ENCODE measurements around the gene GPBAR1.

Gene GPBAR1

DNA sequence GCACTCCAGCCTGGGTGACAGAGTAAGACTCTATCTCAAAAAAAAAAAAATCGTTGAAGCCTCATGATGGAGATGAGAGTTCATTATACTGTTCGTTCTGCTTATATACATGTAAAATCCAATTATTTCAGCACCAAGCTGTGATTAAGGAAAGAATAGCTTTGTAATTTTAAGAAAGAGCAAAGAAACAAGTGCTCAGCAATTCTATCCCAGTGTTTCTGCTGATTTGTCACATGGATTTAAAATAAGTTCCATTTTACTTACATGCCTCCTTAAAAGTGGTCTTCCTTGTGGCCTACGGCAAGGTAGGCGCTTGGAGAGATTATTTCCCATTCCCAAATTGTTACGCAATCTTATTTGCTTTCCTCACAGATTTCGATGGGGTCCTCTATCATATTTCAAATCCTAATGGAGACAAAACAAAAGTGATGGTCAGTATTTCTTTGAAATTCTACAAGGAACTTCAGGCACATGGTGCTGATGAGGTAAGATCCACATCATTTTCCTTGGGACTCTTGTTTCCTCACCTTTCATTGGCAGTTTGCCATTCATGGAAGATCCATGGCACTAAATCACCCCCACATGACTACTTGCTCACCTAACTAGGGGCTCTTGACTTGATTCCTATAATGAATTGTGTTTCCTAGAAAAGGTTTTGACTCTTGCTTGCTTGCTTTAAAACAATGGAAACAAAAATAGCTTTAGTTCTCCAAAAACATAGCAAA is 32.3 kb upstream of the GPBAR1 start:
- Mint-ChIP-seq H3K27me3 (ENCODE audit: low read depth, poor library complexity) (no peaks in the 10 kb centered on the region), H3K27ac (no peak overlapping the region), H3K36me3 (ENCODE audit: low read depth) (peaks cover 71% of the 10 kb centered on the region), H3K4me3 (no peak overlapping the region), H3K4me1 (peaks cover 10% of the 10 kb centered on the region), H3K9me3 (no peaks in the 10 kb centered on the region)
- DNase-seq = no peak
- TF ChIP-seq, protein P1, sequence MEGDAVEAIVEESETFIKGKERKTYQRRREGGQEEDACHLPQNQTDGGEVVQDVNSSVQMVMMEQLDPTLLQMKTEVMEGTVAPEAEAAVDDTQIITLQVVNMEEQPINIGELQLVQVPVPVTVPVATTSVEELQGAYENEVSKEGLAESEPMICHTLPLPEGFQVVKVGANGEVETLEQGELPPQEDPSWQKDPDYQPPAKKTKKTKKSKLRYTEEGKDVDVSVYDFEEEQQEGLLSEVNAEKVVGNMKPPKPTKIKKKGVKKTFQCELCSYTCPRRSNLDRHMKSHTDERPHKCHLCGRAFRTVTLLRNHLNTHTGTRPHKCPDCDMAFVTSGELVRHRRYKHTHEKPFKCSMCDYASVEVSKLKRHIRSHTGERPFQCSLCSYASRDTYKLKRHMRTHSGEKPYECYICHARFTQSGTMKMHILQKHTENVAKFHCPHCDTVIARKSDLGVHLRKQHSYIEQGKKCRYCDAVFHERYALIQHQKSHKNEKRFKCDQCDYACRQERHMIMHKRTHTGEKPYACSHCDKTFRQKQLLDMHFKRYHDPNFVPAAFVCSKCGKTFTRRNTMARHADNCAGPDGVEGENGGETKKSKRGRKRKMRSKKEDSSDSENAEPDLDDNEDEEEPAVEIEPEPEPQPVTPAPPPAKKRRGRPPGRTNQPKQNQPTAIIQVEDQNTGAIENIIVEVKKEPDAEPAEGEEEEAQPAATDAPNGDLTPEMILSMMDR (IDR thresholded peaks at IDR 0.05) = no peak

DNA sequence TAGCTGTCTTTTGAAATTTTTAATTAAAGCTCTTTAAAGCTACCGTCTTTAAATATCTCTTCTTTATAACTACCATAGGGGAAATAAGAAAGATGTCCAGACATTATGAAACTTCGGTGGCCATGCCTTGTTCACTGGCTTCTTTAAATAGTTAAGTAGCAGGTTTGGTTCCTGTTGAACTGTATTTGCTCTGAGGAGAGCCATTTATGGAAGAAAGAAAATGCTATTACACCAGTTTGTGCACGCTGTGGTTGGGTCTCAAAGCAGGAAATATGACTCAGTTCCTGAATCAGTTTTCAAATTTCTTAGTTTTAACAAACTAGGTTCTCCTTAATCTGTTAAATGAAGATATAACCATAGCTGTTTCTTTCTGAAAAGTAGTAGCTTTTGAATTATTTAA is 31.6 kb upstream of the GPBAR1 start:
- TF ChIP-seq, protein P1 (IDR thresholded peaks at IDR 0.05) = no peak
- H3K9me3 Mint-ChIP-seq = no peaks in the 10 kb centered on the region
- H3K4me1 Mint-ChIP-seq = peaks cover 2% of the 10 kb centered on the region
- no peak for DNase-seq
- no peaks in the 10 kb centered on the region for H3K27me3 Mint-ChIP-seq (ENCODE audit: low read depth, poor library complexity)
- H3K36me3 Mint-ChIP-seq (ENCODE audit: low read depth) = peaks cover 78% of the 10 kb centered on the region
- H3K4me3 Mint-ChIP-seq = no peak overlapping the region
- H3K27ac Mint-ChIP-seq = no peak overlapping the region

DNA sequence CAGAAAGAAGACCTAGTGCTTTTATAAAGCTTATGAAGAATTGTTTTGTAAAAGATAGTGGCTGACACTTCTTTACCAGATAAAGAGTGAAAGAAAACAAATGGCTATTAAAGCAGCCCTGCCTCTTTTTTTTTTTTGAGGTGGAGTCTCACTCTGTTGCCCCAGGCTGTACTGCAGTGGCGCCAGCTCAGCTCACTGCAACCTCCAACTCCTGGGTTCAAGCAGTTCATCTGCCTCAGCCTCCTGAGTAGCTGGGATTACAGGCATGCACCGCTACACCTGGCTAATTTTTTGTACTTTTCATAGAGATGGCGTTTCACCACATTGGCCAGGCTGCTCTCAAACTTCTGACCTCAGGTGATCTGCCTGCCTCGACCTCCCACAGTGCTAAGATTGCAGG is 31.0 kb upstream of the GPBAR1 start:
- no peaks in the 10 kb centered on the region for H3K27me3 Mint-ChIP-seq (ENCODE audit: low read depth, poor library complexity)
- TF ChIP-seq, protein P1 (IDR thresholded peaks at IDR 0.05) = no peak
- no peaks in the 10 kb centered on the region for H3K9me3 Mint-ChIP-seq
- H3K4me1 Mint-ChIP-seq = no peaks in the 10 kb centered on the region
- DNase-seq = no peak
- H3K4me3 Mint-ChIP-seq = no peak overlapping the region
- peaks cover 75% of the 10 kb centered on the region for H3K36me3 Mint-ChIP-seq (ENCODE audit: low read depth)
- H3K27ac Mint-ChIP-seq = no peak overlapping the region

DNA sequence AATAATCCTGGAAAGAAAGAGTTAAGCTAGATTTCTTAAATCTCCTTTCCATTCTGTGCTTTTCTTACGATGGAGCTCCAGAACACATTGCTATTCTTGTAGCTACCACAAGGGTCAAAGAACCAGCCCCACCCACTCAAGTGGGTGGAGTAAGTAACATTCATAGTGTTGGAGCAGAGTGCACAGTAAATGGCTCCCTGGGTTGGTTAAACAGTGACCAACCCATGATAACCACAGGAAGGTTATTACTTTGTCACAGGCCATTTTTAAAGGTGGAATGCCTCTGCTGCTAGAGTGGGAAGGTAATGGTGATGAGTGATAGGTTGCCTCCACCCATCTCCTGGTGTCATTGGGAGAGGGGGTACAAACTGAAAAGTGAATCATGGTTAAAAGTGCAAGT is 29.9 kb upstream of the GPBAR1 start:
- Mint-ChIP-seq H3K4me1 (no peaks in the 10 kb centered on the region), H3K36me3 (ENCODE audit: low read depth) (peaks cover 69% of the 10 kb centered on the region), H3K4me3 (no peak overlapping the region), H3K27me3 (ENCODE audit: low read depth, poor library complexity) (no peaks in the 10 kb centered on the region), H3K9me3 (no peaks in the 10 kb centered on the region), H3K27ac (no peak overlapping the region)
- TF ChIP-seq, protein P1 (IDR thresholded peaks at IDR 0.05) = no peak
- DNase-seq = no peak

DNA sequence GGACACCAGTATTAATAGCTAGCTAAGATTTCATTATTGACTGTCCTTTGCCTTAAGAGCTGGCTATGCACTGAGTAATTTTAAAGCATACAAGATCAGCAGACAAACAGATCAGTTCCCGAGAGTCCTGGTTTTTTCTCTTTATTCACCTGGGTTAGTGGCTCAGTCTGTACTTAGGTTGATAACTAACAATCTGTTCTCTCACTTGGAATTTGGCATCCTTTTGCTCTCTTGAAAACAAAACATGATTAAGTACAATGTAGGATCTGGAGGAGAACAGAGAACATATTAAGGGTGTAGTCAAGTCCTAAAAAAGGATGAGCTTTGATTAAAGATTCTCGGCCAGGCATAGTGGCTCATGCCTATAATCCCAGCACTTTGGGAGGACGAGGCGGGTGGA is 27.3 kb upstream of the GPBAR1 start:
- Mint-ChIP-seq H3K9me3 (no peaks in the 10 kb centered on the region), H3K36me3 (ENCODE audit: low read depth) (peaks cover 67% of the 10 kb centered on the region), H3K4me1 (no peaks in the 10 kb centered on the region), H3K27me3 (ENCODE audit: low read depth, poor library complexity) (no peaks in the 10 kb centered on the region), H3K27ac (no peak overlapping the region), H3K4me3 (no peak overlapping the region)
- no peak for DNase-seq
- TF ChIP-seq, protein P1 (IDR thresholded peaks at IDR 0.05) = no peak

DNA sequence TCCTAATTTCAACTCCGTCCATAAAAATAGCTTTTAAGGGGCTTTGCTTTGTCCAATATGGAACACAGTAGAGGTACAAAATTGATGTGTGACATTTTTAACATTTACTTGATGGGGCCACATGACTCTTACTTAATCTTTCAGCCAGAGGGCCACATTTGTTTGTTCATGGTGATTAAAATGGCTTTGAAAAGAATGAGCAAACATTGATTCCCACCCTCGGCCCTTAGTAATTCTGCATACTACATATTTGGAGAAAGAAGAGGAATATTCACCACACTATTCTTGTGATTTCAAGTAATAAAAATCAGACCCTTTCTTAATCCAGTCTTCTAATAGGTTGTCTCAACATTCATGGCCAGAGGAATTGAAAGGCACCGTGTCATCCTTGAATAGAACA is 26.3 kb upstream of the GPBAR1 start:
- no peak for DNase-seq
- TF ChIP-seq, protein P1 (IDR thresholded peaks at IDR 0.05) = no peak
- no peak overlapping the region for H3K4me3 Mint-ChIP-seq
- no peak overlapping the region for H3K27ac Mint-ChIP-seq
- peaks cover 68% of the 10 kb centered on the region for H3K36me3 Mint-ChIP-seq (ENCODE audit: low read depth)
- no peaks in the 10 kb centered on the region for H3K9me3 Mint-ChIP-seq
- H3K4me1 Mint-ChIP-seq = no peaks in the 10 kb centered on the region
- H3K27me3 Mint-ChIP-seq (ENCODE audit: low read depth, poor library complexity) = no peaks in the 10 kb centered on the region

Measured in nephron progenitor cell (in vitro differentiated cells).